Natural killer cell (primary cell): ENCODE measurements around the gene HNRNPK. TPM values are rescaled to one million over a fixed set of nuclear protein-coding genes. Genes with fewer than 3 reads are reported as not detected.

ENCODE experiments used
- ATAC-seq, 3 donors: fragments of 150-1000 bp in 2 of 3; fragments of 200-7000 bp in 1 of 3; cut with Tn5 transposase; 1 replicate in 1 of 3; 2 replicates in 2 of 3; pipeline ENCODE4 v1.10.0; 2021; ENCODE audit warnings: mild to moderate bottlenecking in 2 of 3, moderate library complexity in 2 of 3
- DNase-seq, 2 donors: peaks; one replicate each; pipeline versions ENCODE4 v3.0.0 to v3.0.0-alpha.2; 2013 to 2021; ENCODE audit warnings: mixed read lengths in 1 of 2
- H3K27ac ChIP-seq: one replicate; pipeline ENCODE4 v1.5.1; 2013; ENCODE audit warnings: mild to moderate bottlenecking, low read length
- H3K27me3 ChIP-seq: one replicate; pipeline ENCODE4 v1.6.1; 2013; ENCODE audit warnings: low read length; ENCODE audit not compliant: control insufficient read depth, insufficient read depth
- H3K36me3 ChIP-seq: one replicate; pipeline ENCODE4 v1.6.1; 2013; ENCODE audit warnings: low read length; ENCODE audit not compliant: control insufficient read depth, insufficient read depth
- H3K4me1 ChIP-seq: one replicate; pipeline ENCODE4 v1.6.1; 2013; ENCODE audit warnings: low read length; ENCODE audit not compliant: control insufficient read depth, insufficient read depth
- H3K4me3 ChIP-seq: one replicate; pipeline ENCODE4 v1.5.1; 2013; ENCODE audit warnings: low read length
- H3K9me3 ChIP-seq: one replicate; pipeline ENCODE4 v1.6.1; 2013; ENCODE audit warnings: low read length; ENCODE audit not compliant: control insufficient read depth, insufficient read depth
- H3K27ac Mint-ChIP-seq, 2 donors: one replicate each; pipeline ENCODE4 v1.8.0; 2022; ENCODE audit warnings: mild to moderate bottlenecking in 2 of 2, mixed read lengths in 2 of 2, moderate library complexity in 1 of 2
- H3K27me3 Mint-ChIP-seq, 2 donors: one replicate each; pipeline ENCODE4 v1.8.0; 2022; ENCODE audit warnings: low read depth in 2 of 2, mixed read lengths in 2 of 2
- H3K36me3 Mint-ChIP-seq: one replicate; pipeline ENCODE4 v1.8.0; 2022; ENCODE audit warnings: mixed read lengths
- H3K4me1 Mint-ChIP-seq, 2 donors: one replicate each; pipeline ENCODE4 v1.8.0; 2022; ENCODE audit warnings: mixed read lengths in 2 of 2
- H3K4me3 Mint-ChIP-seq: one replicate; pipeline ENCODE4 v1.8.0; 2022; ENCODE audit warnings: mild to moderate bottlenecking, moderate library complexity, mixed read lengths
- H3K9me3 Mint-ChIP-seq, 2 donors: one replicate each; pipeline ENCODE4 v1.8.0; 2022; ENCODE audit warnings: mixed read lengths in 2 of 2
- CTCF ChIP-seq: fragments of 200-600 bp; IDR thresholded peaks from one replicate; pipeline ENCODE4 v1.8.0; 2022; ENCODE audit warnings: antibody characterized with exemption
- WGBS: methylation state at CpG from one replicate; pipeline ENCODE4 v1.1.7; 2013; ENCODE audit warnings: missing lambda C conversion rate; ENCODE audit not compliant: insufficient coverage; 5-methylcytosine and 5-hydroxymethylcytosine counted together
- intact Hi-C: fragments of 100-400 bp; cut with micrococcal nuclease; formaldehyde crosslinking; loops from one replicate; pipeline ENCODE4 v1.14.2; 2022
- total RNA-seq, 4 donors: library from RNA; stranded (reverse); fragments of 120-200 nt in 1 of 4; gene quantifications; one replicate each; pipeline versions ENCODE4 v1.2.3 to v1.2.4, GENCODE V29; 2013 to 2022

HNRNPK gene
- total RNA-seq, 3 donors from 2014 or later (not counting 1 experiment from before 2014, with no cell fraction given) = 703 to 872 (median 771) TPM

- intact Hi-C loops = loop anchor here (2.0 to 5.0 kb wide), 2 partner anchors 60 to 273 kb away; partner anchors contain the start of genes KIF27 and UBQLN1
- no peaks in the 10 kb centered on the region for H3K9me3 Mint-ChIP-seq
- no peaks in the 10 kb centered on the region for H3K9me3 ChIP-seq
- peaks cover 23% of the 10 kb centered on the region for H3K36me3 Mint-ChIP-seq
- no peaks in the 10 kb centered on the region for H3K27me3 Mint-ChIP-seq
- peak within 1 kb of the TSS; percentile 100 for H3K27ac Mint-ChIP-seq
- peaks cover 6% of the 10 kb centered on the region for H3K4me1 ChIP-seq
- peak within 1 kb of the TSS; percentile 96 for H3K4me3 ChIP-seq
- no peaks in the 10 kb centered on the region for H3K27me3 ChIP-seq
- under 1% methylated on average over 68 of the region's 69 CpGs for WGBS
- peak within 1 kb of the TSS; percentile 95 for H3K4me3 Mint-ChIP-seq
- peaks cover 50 to 59% of the 10 kb centered on the region in 2 donors for H3K4me1 Mint-ChIP-seq
- DNase-seq = peak; percentile 97 to 99
- ATAC-seq = peak; percentile 77 to 92 (median 80)
- peak within 1 kb of the TSS; percentile 98 for H3K27ac ChIP-seq
- peaks cover 23% of the 10 kb centered on the region for H3K36me3 ChIP-seq
- TF ChIP-seq CTCF = no peak
Observed at GRCh38 chr9:83980395-83981125, 545 bp upstream of the HNRNPK start, which contains the start of gene RMI1. RMI1 (plus strand) TSS chr9:83980805; CDS start chr9:84000987, 20,182 bp downstream.

GRCh38 chr9:83978992-83979811 lies 813 bp downstream of the HNRNPK start:
- Mint-ChIP-seq H3K36me3 (peaks cover 36% of the 10 kb centered on the region), H3K4me3 (peak overlapping the region; percentile 95), H3K9me3 (no peaks in the 10 kb centered on the region), H3K27ac (peak overlapping the region; percentile 100), H3K27me3 (no peaks in the 10 kb centered on the region), H3K4me1 (peaks cover 64 to 72% of the 10 kb centered on the region in 2 donors)
- peaks cover 37% of the 10 kb centered on the region for H3K36me3 ChIP-seq
- H3K27me3 ChIP-seq = no peaks in the 10 kb centered on the region
- H3K27ac ChIP-seq = peak overlapping the region; percentile 98
- under 1% methylated on average over 53 of the region's 55 CpGs for WGBS
- H3K9me3 ChIP-seq = no peaks in the 10 kb centered on the region
- intact Hi-C loops = no loop called here
- no peak for TF ChIP-seq CTCF
- ATAC-seq (peak; percentile 45 to 71 (median 52)), DNase-seq (peak; percentile 81 to 93)
- H3K4me3 ChIP-seq = peak overlapping the region; percentile 96
- peaks cover 6% of the 10 kb centered on the region for H3K4me1 ChIP-seq

- Histone ChIP-seq H3K27me3 (no peaks in the 10 kb centered on the region), H3K9me3 (no peaks in the 10 kb centered on the region), H3K4me1 (peaks cover 6% of the 10 kb centered on the region), H3K27ac (no peak overlapping the region), H3K36me3 (peaks cover 57% of the 10 kb centered on the region), H3K4me3 (no peak overlapping the region)
- no peaks in the 10 kb centered on the region for H3K9me3 Mint-ChIP-seq
- no peaks in the 10 kb centered on the region for H3K27me3 Mint-ChIP-seq
- no peak for TF ChIP-seq CTCF
- peak overlapping the region; percentile 100 for H3K27ac Mint-ChIP-seq
- H3K4me3 Mint-ChIP-seq = peak overlapping the region; percentile 95
- ATAC-seq = no peak
- no peak for DNase-seq
- peaks cover 74 to 76% of the 10 kb centered on the region in 2 donors for H3K4me1 Mint-ChIP-seq
- 57% methylated on average over 1 of the region's 1 CpG for WGBS
- intact Hi-C loops = no loop called here
- peaks cover 55% of the 10 kb centered on the region for H3K36me3 Mint-ChIP-seq
Observed at GRCh38 chr9:83977196-83977595, 2.8 kb downstream of the HNRNPK start.
